ENCODE measurements around the gene TCEANC2. TPM values are rescaled to one million over a fixed set of nuclear protein-coding genes. Genes with fewer than 3 reads are reported as not detected.

The TCEANC2 gene
- total and polyA plus RNA-seq, 7 donors = 2.3 to 10.4 (median 5.7) TPM

DNA sequence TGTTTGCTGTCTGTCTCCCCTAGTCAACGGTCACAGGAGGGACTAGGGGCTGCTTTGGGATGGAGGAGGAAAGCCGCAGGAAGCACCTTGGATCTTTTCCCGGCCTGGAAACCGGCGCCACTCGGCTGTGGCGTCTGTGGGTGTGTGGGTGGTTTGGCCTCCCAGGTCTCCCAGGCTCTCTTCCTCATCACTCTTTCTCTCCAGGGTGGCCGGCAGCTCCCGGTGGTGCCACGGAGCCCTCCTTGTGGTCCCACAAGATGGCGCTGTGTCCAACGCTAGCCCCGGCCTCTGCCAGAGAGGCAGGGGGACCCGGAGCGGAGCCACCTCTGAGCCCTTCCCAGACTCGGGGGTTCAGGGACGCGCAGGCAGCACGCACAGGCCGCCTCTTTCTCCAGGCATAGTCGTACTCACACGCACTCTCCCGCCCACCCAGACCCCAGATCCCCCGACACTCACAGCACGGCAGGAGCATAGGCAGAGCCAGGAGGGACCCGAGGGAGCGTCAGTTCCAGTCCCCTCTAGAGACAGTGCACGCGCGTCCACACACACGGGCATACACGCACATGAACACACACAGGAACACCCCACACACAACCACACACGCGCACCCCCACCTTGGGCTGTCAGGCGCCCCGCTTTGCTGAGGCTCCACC is 68.2 kb downstream of the TCEANC2 start:
- Histone ChIP-seq H3K4me1 (peaks cover 9% of the 10 kb centered on the region), H3K36me3 (ENCODE audit: insufficient read depth in 1 of 2, low read depth in 1 of 2) (no peaks in the 10 kb centered on the region), H3K27ac (no peak overlapping the region), H3K9me3 (no peaks in the 10 kb centered on the region), H3K27me3 (ENCODE audit: insufficient read depth in 3 of 3, low read length in 2 of 3) (no peaks in the 10 kb centered on the region), H3K4me3 (peak overlapping the region; percentile 57)
- peak; percentile 76 for TF ChIP-seq CTCF (IDR thresholded peaks at IDR 0.05)
- DNase-seq (peak; percentile 77 to 89), ATAC-seq (peak; percentile 71 to 85 (median 76))
- 5 to 7% (median 6%) methylated on average over 34 to 36 of the region's 36 CpGs for WGBS, 3 donors
- intact Hi-C loops (cut with DNase I) = loop anchor here (1.0 to 10.0 kb wide), 6 partner anchors 81 to 693 kb away; partner anchors contain the start of genes SSBP3 (in 2 of the 2), CYB5RL (in 1 of the 2) and MRPL37 (in 1 of the 2)

DNA sequence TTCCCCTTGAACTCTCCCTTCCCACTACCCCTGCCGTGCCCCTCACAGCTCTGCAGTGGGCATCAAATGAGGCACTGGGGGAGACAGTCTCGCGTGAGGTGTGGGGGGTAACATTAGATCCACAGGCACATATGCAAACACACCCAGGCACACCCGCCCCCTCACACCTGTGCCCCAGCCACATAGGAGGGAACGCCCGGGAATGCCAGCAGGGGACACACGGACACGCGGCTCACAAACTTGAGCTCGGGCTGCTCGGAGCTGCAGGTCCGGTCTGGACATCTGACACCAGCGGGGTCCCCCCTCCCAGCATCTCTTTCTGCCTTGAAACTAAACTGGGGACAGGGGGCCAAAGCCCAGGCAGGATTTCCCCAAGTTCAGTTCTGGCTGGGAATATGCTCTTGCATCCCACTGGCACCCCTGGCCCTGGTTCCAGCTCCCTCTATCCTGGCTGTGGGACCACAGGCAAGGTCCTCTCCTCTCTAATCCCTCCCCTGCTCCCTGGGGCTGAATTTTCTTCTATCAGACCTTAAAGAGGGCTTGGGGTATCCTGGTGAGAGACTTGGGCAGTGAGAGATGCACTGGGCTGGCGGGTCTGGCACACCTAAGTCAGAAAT is 68.8 kb downstream of the TCEANC2 start:
- Histone ChIP-seq H3K36me3 (ENCODE audit: insufficient read depth in 1 of 2, low read depth in 1 of 2) (no peaks in the 10 kb centered on the region), H3K4me1 (peaks cover 9% of the 10 kb centered on the region), H3K4me3 (peak overlapping the region; percentile 57), H3K27me3 (ENCODE audit: insufficient read depth in 3 of 3, low read length in 2 of 3) (no peaks in the 10 kb centered on the region), H3K27ac (no peak overlapping the region), H3K9me3 (no peaks in the 10 kb centered on the region)
- DNase-seq (no peak), ATAC-seq (no peak)
- TF ChIP-seq CTCF (IDR thresholded peaks at IDR 0.05) = no peak
- 29 to 59% (median 33%) methylated on average over 14 of the region's 14 CpGs for WGBS, 3 donors
- intact Hi-C loops (cut with DNase I) = loop anchor here (1.0 to 10.0 kb wide), 6 partner anchors 80 to 693 kb away; partner anchors contain the start of genes SSBP3 (in 2 of the 2), CYB5RL (in 1 of the 2) and MRPL37 (in 1 of the 2)

GRCh38 chr1:54122992-54123391 is 69.6 kb downstream of the TCEANC2 start:
- DNase-seq (no peak), ATAC-seq (no peak)
- no peaks in the 10 kb centered on the region for H3K36me3 ChIP-seq (ENCODE audit: insufficient read depth in 1 of 2, low read depth in 1 of 2)
- H3K4me3 ChIP-seq = no peak overlapping the region
- TF ChIP-seq CTCF (IDR thresholded peaks at IDR 0.05) = no peak
- no peaks in the 10 kb centered on the region for H3K27me3 ChIP-seq (ENCODE audit: insufficient read depth in 3 of 3, low read length in 2 of 3)
- H3K9me3 ChIP-seq = no peaks in the 10 kb centered on the region
- intact Hi-C loops (cut with DNase I) = loop anchor here (1.0 to 10.0 kb wide), 6 partner anchors 79 to 692 kb away; partner anchors contain the start of genes SSBP3 (in 2 of the 2), CYB5RL (in 1 of the 2) and MRPL37 (in 1 of the 2)
- H3K4me1 ChIP-seq = peaks cover 9% of the 10 kb centered on the region
- no peak overlapping the region for H3K27ac ChIP-seq
- WGBS, 3 donors = 91 to 95% (median 94%) methylated on average over 8 of the region's 8 CpGs

DNA sequence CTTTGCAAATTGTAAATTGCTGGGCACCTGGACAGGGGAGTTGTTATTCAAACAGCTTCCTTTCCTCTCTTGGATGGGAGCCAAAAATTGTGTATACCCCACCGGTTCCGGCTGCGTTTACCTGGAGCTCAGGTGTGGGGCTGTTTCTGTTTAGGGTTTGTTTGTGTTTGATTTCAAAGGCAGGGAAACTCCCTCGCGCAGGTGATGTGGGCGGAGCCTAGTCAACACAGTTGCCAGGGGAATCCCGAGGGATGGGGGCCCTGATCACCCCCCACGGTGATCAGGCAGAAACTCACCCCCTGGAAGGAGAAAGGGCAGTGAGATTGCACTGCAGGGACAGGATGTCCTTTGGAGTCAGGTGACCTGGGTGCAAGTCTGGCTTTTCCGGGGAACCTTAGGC is 71.1 kb downstream of the TCEANC2 start:
- ATAC-seq (no peak), DNase-seq (no peak)
- H3K9me3 ChIP-seq = no peaks in the 10 kb centered on the region
- peaks cover 9% of the 10 kb centered on the region for H3K4me1 ChIP-seq
- 53 to 72% (median 56%) methylated on average over 9 of the region's 9 CpGs for WGBS, 3 donors
- no peaks in the 10 kb centered on the region for H3K36me3 ChIP-seq (ENCODE audit: insufficient read depth in 1 of 2, low read depth in 1 of 2)
- TF ChIP-seq CTCF (IDR thresholded peaks at IDR 0.05) = no peak
- intact Hi-C loops (cut with DNase I) = loop anchor here (2.0 to 10.0 kb wide), 6 partner anchors 78 to 690 kb away; partner anchors contain the start of genes SSBP3 (in 2 of the 2), CYB5RL (in 1 of the 2) and MRPL37 (in 1 of the 2)
- H3K4me3 ChIP-seq = no peak overlapping the region
- no peaks in the 10 kb centered on the region for H3K27me3 ChIP-seq (ENCODE audit: insufficient read depth in 3 of 3, low read length in 2 of 3)
- no peak overlapping the region for H3K27ac ChIP-seq
